ENCODE results near the gene CHST9.
"Not testable (repeated sequence)": the region's sequence is repeated elsewhere in the genome, so short reads cannot be mapped to it uniquely, and the experiment has no call there.

CHST9 gene

GRCh38 chr18:27009293-27009692 is 175.8 kb downstream of the CHST9 start:
- no peak for ATAC-seq
- H3K27ac Mint-ChIP-seq = no peak overlapping the region
- H3K36me3 Mint-ChIP-seq = no peaks in the 10 kb centered on the region
- H3K4me1 Mint-ChIP-seq = no peaks in the 10 kb centered on the region
- H3K4me3 Mint-ChIP-seq = no peak overlapping the region
- no peaks in the 10 kb centered on the region for H3K27me3 Mint-ChIP-seq
- H3K9me3 Mint-ChIP-seq = no peaks in the 10 kb centered on the region

- Mint-ChIP-seq H3K27ac (no peak overlapping the region), H3K27me3 (no peaks in the 10 kb centered on the region), H3K36me3 (no peaks in the 10 kb centered on the region), H3K9me3 (no peaks in the 10 kb centered on the region), H3K4me3 (no peak overlapping the region), H3K4me1 (no peaks in the 10 kb centered on the region)
- ATAC-seq = no peak
These were observed 176.5 kb downstream of the CHST9 start for GRCh38 chr18:27008575-27008974.

GRCh38 chr18:27007880-27008279 is 177.2 kb downstream of the CHST9 start:
- Mint-ChIP-seq H3K27me3 (no peaks in the 10 kb centered on the region), H3K4me1 (no peaks in the 10 kb centered on the region), H3K9me3 (no peaks in the 10 kb centered on the region), H3K36me3 (no peaks in the 10 kb centered on the region), H3K4me3 (no peak overlapping the region), H3K27ac (no peak overlapping the region)
- ATAC-seq = no peak

DNA sequence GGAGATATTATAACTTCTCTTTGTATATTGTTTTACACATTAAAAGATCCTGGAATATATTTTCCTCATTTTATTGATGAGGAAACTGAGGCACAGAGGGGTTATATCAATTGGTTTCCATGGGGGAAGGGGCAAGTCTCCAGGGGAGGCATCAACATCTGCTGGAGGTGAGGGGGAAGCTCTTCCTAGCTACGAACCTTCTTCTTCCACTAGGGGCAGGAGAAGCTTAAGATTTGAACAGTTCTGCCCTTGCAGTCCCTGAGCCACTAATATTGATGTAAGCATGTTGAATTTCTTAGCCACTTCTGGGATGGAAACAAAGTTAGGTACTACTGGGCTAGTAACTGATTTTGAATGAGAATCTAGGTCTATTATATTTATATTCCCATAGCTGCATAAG is 179.5 kb downstream of the CHST9 start:
- H3K27ac Mint-ChIP-seq = no peak overlapping the region
- H3K4me1 Mint-ChIP-seq = no peaks in the 10 kb centered on the region
- no peaks in the 10 kb centered on the region for H3K36me3 Mint-ChIP-seq
- H3K9me3 Mint-ChIP-seq = no peaks in the 10 kb centered on the region
- no peaks in the 10 kb centered on the region for H3K27me3 Mint-ChIP-seq
- ATAC-seq = no peak
- H3K4me3 Mint-ChIP-seq = no peak overlapping the region

GRCh38 chr18:27004056-27004829 is 180.9 kb downstream of the CHST9 start:
- no peak for ATAC-seq
- Mint-ChIP-seq H3K4me3 (no peak overlapping the region), H3K9me3 (no peaks in the 10 kb centered on the region), H3K27me3 (no peaks in the 10 kb centered on the region), H3K27ac (no peak overlapping the region), H3K4me1 (no peaks in the 10 kb centered on the region), H3K36me3 (no peaks in the 10 kb centered on the region)

DNA sequence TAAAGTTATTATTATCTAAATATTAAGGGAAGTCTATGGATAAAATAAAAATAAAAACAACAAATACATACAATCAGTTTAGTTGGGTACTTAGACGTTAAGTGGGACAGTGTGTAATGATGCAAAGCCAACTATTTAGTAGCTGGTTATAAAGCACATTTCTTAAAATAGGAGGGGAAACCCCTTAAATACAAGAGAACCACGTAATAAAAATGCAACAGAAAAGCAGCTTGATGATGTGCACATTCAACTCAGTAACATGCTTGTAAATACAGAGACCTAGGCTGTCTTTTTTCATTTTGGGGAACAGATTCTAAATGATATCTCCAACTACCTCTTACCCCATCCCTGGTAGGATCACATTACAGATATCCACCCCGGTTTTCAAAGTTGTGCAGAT is 185.3 kb downstream of the CHST9 start:
- no peak for ATAC-seq
- H3K36me3 Mint-ChIP-seq = no peaks in the 10 kb centered on the region
- no peaks in the 10 kb centered on the region for H3K4me1 Mint-ChIP-seq
- no peak overlapping the region for H3K27ac Mint-ChIP-seq
- no peak overlapping the region for H3K4me3 Mint-ChIP-seq
- H3K27me3 Mint-ChIP-seq = no peaks in the 10 kb centered on the region
- H3K9me3 Mint-ChIP-seq = no peaks in the 10 kb centered on the region

DNA sequence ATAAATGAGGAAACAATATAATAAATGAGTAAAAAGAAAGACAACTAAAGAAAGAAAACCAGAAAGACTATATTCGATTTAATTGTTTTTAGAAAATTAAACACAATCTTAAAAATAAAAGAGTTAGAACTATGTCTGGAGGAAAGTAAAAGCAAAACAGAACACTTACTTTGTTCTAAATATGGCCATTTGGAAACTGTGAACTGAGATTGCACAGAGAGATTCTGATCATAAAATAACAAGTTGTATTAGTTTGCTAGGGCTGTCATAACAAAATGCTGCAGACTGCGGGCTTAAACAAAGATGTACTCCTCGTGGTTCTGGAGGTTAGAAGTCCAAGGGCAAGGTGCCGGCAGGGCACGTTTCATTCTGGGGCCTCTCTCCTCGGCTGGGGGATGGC is 191.5 kb downstream of the CHST9 start:
- Mint-ChIP-seq H3K9me3 (peaks cover 3% of the 10 kb centered on the region), H3K4me1 (no peaks in the 10 kb centered on the region), H3K36me3 (no peaks in the 10 kb centered on the region), H3K4me3 (no peak overlapping the region), H3K27me3 (no peaks in the 10 kb centered on the region), H3K27ac (no peak overlapping the region)
- ATAC-seq = no peak

DNA sequence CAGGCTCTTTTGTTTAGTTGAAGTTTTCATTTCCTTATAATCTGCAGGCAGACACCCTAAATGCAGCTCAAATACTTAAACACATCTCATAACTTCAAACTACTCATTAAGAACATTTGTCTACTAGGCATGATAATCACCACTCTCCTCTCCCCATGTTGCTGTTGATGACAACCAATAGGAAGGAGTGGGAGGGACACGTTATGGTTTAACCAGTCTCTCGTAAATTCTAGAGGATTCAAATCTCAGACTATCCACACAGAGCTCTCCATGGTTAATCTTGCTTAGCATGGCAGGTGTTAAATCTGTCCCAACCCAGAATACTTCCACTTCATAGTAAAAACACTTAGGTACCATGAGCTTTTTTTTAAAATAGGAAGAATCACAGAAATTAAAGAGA is 192.2 kb downstream of the CHST9 start:
- Mint-ChIP-seq H3K27me3 (no peaks in the 10 kb centered on the region), H3K36me3 (no peaks in the 10 kb centered on the region), H3K4me1 (no peaks in the 10 kb centered on the region), H3K27ac (no peak overlapping the region), H3K4me3 (no peak overlapping the region), H3K9me3 (peaks cover 5% of the 10 kb centered on the region)
- ATAC-seq = no peak

DNA sequence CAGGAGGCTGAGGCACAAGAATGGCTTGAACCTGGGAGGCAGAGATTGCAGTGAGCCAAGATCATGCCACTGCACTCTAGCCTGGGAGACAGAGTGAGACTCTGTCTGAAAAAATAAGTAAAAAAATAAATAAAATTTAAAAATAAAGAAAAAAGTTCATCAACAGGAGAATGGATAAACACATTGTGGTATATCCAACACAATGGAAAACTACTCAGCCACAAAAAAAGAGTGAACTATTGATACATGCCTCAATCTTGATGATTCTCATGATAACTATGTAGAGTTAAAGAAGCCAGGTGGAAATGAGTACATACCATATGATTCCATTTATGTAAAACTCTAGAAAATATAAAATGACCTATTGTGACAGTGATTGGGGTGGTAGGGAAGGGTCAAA is 195.3 kb downstream of the CHST9 start:
- Mint-ChIP-seq H3K27ac (no peak overlapping the region), H3K4me3 (no peak overlapping the region), H3K36me3 (no peaks in the 10 kb centered on the region), H3K9me3 (peaks cover 9% of the 10 kb centered on the region), H3K4me1 (no peaks in the 10 kb centered on the region), H3K27me3 (no peaks in the 10 kb centered on the region)
- no peak for ATAC-seq

GRCh38 chr18:26981360-26982082 is 203.6 kb downstream of the CHST9 start:
- ATAC-seq = no peak
- Mint-ChIP-seq H3K9me3 (peaks cover 5% of the 10 kb centered on the region), H3K4me3 (no peak overlapping the region), H3K4me1 (peaks cover 21% of the 10 kb centered on the region), H3K27ac (no peak overlapping the region), H3K36me3 (no peaks in the 10 kb centered on the region), H3K27me3 (no peaks in the 10 kb centered on the region)

DNA sequence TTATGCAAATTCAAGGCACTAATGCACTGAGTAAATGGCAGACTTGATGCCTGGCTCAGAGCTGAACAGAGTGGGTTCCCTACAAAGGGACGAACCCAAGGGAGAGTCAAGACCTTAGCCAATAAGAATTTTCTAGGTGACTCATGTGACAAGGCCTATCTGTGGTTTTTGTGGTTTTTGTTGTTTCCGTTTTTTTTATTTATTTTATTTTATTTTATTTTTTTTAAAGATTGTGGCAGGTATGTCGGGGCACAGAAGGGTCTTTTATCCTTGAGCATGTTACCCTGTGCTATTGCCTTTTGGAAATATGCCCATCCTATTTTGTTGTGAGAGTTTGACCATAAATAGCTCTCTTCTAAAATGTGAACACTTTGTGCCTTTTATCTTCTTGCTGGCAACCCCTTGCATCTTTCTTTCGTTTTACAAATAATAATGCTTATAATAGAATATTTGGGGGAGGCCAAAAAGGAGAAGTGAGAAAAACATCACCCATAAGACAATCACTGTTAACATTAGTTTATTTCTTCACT is 206.2 kb downstream of the CHST9 start:
- ATAC-seq = peak; percentile 77
- H3K4me1 Mint-ChIP-seq = peaks cover 21% of the 10 kb centered on the region
- H3K36me3 Mint-ChIP-seq = no peaks in the 10 kb centered on the region
- no peaks in the 10 kb centered on the region for H3K27me3 Mint-ChIP-seq
- H3K4me3 Mint-ChIP-seq = no peak overlapping the region
- peaks cover 2% of the 10 kb centered on the region for H3K9me3 Mint-ChIP-seq
- H3K27ac Mint-ChIP-seq = peak overlapping the region; percentile 32

DNA sequence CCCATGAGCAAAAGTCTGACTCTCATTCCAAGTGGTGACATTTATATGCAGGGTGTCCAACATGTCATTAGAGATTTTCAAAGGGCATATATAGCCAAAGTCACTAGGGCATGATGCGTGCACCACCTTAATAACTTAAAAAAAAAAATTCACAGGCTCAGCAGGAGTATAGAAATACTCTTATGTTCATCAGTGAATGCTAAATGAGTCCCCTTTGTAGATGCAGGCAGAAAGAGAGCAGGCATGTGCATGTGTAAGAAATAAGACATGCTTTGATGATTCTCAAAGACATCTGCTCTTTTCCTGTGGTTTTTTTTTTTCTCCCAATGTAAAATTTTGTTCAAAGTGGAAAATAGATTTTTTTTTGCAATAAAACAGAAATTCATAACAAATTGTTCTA is 207.3 kb downstream of the CHST9 start:
- ATAC-seq = no peak
- Mint-ChIP-seq H3K4me1 (peaks cover 21% of the 10 kb centered on the region), H3K9me3 (peaks cover 2% of the 10 kb centered on the region), H3K27ac (no peak overlapping the region), H3K27me3 (no peaks in the 10 kb centered on the region), H3K4me3 (no peak overlapping the region), H3K36me3 (no peaks in the 10 kb centered on the region)

- Mint-ChIP-seq H3K36me3 (no peaks in the 10 kb centered on the region), H3K4me1 (peaks cover 21% of the 10 kb centered on the region), H3K27ac (no peak overlapping the region), H3K9me3 (peaks cover 2% of the 10 kb centered on the region), H3K27me3 (no peaks in the 10 kb centered on the region), H3K4me3 (no peak overlapping the region)
- ATAC-seq = no peak
These were observed 208.9 kb downstream of the CHST9 start for GRCh38 chr18:26976206-26976605.

DNA sequence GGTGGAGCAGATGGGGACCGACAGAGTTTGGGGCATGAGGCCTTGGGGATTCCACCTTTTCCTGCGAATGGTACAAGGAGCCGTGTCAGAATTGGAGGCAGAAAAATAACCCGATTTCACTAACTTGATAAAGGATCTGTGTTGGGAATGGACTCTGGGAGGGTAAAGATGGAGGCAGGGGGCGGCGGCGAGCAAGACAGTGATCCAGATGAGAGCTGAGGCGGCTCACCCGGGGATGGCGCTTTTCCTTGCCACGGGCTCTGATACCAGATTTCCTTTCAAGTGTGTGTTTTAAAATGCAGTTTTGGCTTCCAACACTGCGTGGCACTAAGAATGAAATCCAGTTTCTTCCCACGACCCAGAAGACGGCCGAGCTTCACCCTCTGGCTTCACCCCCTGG is 212.6 kb downstream of the CHST9 start:
- not testable (repeated sequence) for H3K9me3 Mint-ChIP-seq, H3K27me3 Mint-ChIP-seq, ATAC-seq, H3K27ac Mint-ChIP-seq, H3K4me1 Mint-ChIP-seq, H3K36me3 Mint-ChIP-seq, H3K4me3 Mint-ChIP-seq

DNA sequence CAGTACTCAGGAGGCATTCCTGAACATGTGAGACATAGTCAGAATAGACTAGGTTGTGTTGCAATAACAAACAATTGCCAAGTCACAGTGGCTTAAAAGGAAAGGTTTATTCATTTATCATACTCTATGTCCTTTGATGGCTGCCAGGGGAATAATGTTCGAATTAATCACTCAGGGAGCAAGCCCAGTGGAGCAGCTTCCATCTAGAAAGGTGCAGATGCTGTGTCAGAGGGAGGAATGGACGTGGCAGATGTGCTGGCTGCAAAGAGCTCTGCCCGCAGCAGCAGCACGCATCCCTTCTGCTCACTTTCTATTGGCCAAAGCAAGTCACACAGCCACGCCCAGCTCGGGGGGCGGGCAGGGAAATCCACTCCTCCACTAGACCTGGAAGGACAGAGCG is 213.7 kb downstream of the CHST9 start:
- Mint-ChIP-seq H3K9me3 (peaks cover 4% of the 10 kb centered on the region), H3K27me3 (no peaks in the 10 kb centered on the region), H3K4me1 (no peaks in the 10 kb centered on the region), H3K4me3 (no peak overlapping the region), H3K36me3 (no peaks in the 10 kb centered on the region), H3K27ac (no peak overlapping the region)
- ATAC-seq = no peak

- no peak for ATAC-seq
- peaks cover 4% of the 10 kb centered on the region for H3K9me3 Mint-ChIP-seq
- H3K4me1 Mint-ChIP-seq = no peaks in the 10 kb centered on the region
- H3K27me3 Mint-ChIP-seq = no peaks in the 10 kb centered on the region
- H3K27ac Mint-ChIP-seq = no peak overlapping the region
- no peak overlapping the region for H3K4me3 Mint-ChIP-seq
- no peaks in the 10 kb centered on the region for H3K36me3 Mint-ChIP-seq
These were observed 214.5 kb downstream of the CHST9 start for GRCh38 chr18:26970637-26971036.

Measured in stimulated activated memory B cell treated with anti-CD40 and anti-IgM and Interleukin-4, amounts not matched to agents 10 μg/mL and 1 μg/mL and 100 μg/mL, for 72 hours (primary cell).